NCI-H2227 (cell line): Measurements from ENCODE around the gene C19orf38.
"Not testable (repeated sequence)": the region's sequence is repeated elsewhere in the genome, so short reads cannot be mapped to it uniquely, and the experiment has no call there.

ENCODE experiments used
- DNase-seq: peaks from one replicate; lab custom pipeline; 2025; ENCODE audit not compliant: unreplicated experiment; lab: John Stamatoyannopoulos, UW

The C19orf38 gene

GRCh38 chr19:10846500-10847202 is 1.6 kb upstream of the C19orf38 start:
- no peak for DNase-seq

DNA sequence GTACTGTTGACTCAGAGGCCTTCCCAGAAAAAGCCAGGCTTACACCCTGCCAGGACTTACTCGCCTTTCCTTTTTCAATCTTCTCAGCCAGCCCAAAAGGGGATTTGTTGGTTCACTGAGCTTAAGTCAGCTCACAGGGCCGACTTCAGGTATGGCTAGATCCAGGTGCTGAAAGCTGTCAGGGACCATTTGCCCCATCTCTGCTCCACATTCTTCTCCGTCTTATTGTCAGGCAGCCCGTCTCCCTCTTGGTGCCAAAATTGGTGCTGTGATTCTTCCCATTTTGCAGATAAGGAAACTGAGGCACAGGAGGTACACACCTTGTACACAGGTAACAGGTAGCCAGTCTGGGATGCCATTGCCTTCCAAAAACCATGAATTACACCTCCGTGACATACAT is 2.4 kb downstream of the C19orf38 start:
- DNase-seq: no peak

- no peak for DNase-seq
These were observed 4.0 kb downstream of the C19orf38 start for GRCh38 chr19:10852098-10852800.

DNA sequence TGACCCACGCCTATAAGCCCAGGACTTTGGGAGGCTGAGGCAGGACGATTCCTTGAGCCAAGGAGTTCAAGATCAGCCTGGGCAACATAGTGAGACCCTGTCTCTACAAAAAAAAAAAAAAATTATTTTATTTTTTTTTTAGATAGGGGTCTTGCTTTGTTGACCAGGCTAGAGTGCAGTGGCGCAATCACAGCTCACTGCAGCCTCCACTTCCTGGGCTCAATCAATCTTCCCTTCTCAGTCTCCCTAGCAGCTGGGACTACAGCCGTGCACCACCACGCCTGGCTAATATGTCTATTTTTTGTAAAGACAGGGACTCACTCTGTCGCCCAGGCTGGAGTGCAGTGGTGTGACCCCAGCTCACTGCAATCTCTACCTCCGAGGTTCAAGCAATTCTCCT is 4.7 kb downstream of the C19orf38 start:
- DNase-seq: no peak

DNA sequence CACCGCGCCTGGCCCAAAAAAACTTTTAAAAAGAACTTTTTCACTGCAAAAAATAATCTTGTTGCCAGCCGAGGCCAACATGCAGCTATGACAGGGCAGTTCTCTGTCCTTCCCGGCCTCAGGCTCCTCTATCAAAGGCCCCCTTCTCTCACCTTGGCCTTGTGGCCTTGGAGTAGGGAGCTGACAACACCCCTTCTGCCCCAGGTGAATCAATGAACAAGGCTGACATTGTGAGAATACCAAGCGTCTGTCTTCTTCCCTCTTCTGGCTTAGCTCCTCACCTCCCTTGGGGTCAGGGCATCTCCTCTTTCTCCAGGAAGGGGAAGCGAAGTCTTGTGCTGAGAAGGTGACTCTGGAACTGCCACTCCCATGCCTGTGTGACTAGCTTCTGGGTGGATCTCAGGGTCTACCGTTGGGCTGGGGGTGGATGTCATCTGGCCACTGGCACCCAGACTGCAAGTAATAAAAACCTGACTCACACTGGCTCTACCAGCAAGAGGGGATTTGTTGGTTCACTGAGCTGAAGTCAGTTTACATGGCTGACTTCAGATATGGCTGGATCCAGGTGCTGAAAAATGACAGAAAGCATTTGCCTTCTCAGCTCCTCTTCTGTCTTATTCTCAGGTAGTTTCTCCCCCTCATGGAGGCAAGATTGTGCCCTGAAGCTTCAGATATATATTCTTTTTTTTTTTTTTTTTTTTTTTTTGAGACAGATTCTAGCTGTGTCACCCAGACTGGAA is 6.3 kb downstream of the C19orf38 start:
- DNase-seq: no peak

DNA sequence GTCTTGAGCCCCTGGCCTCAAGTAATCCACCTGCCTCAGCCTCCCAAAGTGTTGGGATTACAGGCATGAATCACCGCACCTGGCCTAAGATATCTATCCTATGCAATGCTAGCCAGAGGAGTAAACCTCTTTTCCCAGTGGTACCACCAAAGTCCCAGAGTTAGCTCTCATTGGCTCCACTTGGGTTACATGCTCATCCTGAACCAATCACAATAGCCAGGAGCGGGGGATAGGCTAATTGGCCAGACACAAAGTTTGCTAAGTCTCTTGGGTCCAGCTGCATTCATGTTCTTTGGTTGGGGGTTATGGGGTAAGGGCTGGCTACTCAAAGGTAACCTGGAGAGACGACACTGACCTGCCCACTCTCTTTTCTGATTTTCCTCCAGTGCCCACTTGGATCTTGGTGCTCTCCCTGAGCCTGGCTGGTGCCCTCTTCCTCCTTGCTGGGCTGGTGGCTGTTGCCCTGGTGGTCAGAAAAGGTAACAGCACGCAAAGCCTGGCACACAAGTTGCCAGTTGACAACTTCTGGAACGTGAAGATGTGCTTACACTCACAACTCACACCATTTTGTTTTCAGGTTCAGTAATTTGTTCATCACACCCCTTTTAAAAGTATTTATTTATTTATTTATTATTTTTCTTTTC is 7.8 kb downstream of the C19orf38 start:
- peak; percentile 9 for DNase-seq

DNA sequence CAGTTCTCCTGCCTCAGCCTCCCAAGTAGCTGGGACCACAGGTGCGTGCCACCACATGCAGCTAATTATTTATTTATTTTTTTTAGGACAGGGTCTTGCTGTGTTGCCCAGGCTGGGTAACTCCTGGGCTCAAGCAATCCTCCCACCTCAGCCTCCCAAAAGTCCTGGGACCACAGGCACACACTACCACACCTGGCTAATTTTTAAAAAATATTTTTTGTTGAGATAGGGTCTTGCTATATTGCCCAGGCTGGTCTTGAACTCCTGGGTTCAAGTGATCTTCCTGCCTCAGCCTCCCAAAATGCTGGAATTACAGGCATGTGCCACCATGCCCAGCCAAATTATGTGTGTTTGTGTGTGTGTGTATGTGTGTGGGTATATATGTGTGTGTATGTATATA is 8.7 kb downstream of the C19orf38 start:
- DNase-seq: not testable (repeated sequence)

DNA sequence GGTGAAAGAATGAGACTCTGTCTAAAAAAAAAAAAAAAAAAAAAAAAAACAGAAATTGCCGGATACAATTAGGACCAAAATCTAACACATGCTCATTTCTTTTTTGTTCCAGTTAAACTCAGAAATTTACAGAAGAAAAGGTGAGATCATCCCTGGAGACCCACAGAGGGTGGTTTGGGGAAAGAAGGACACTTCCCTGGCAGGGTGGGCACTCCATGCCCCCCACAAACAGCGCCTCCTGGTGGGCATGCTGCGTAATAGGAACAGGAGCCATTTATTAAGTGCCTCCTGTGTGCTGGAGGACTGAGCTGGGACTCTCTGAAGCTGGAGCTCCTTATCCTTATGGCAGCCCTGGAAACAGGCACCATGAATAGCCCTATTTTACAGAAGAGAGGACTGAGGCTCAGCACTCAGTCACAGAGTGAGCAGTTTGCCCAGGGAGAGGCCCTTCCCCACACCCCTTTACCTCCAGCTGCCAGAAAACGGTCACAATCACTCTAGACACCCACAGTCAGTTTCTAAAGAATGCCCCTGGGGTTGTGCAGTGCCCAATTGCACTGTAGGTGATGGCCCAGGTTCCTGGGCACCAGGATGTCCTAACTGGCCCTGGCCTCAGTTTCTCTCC is 10.1 kb downstream of the C19orf38 start:
- peak; percentile 30 for DNase-seq

GRCh38 chr19:10861103-10861651 is 13.0 kb downstream of the C19orf38 start:
- DNase-seq: no peak

DNA sequence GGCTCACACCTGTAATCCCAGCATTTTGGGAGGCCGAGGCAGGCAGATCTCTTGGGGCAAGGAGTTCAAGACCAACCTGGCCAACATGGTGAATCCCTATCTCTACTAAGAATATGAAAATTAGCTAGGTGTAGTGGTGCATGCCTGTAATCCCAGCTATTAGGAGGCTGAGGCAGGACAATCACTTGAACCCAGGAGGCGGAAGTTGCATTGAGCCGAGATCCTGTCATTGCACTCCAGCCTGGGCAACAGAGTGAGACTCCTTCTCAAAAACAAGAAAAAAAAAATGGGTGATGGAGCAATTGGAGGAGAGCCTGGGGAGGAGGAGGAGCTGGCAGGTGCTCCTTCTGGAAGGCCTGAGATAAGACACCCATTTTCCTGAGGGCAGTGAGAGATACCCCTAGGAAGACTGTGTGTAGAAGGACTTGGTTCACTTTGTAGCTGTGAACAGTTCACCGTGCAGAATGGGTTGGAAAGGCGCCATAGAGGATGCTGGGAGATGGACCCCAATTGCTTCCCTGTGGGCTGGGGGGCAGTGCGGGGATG is 14.4 kb downstream of the C19orf38 start:
- DNase-seq: no peak

DNA sequence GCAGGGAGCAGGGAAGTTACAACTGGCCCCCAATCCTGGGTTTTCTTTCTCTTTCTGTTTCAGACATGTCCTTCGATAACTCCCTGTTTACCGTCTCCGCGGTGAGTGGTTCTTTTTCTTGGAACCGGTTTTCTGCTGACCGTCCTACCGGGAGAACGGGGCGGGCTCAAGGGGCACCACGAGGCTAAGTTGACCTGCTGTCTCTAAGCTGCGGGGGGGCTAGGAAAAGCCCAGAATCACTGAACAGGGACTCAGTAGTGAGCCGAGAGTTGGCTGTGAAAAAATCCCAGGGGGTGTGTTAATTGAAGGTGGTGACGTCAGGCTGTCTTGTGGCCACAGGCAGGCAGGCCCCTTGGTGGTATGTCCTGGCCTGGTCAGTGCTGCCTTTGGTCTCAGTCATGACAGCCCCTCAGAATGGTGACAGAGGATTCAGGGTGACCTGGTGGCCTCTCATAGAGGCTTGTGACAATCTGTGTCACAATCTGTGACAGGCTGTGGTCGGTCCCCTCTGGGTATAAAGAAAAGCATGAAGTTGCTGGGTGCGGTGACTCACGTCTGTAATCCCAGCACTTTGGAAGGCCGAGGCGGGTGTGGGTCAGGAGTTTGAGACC is 15.0 kb downstream of the C19orf38 start:
- DNase-seq: peak; percentile 11

- peak; percentile 71 for DNase-seq
These were observed 16.3 kb downstream of the C19orf38 start for GRCh38 chr19:10864538-10864899.

GRCh38 chr19:10866495-10866894 is 18.3 kb downstream of the C19orf38 start:
- no peak for DNase-seq

DNA sequence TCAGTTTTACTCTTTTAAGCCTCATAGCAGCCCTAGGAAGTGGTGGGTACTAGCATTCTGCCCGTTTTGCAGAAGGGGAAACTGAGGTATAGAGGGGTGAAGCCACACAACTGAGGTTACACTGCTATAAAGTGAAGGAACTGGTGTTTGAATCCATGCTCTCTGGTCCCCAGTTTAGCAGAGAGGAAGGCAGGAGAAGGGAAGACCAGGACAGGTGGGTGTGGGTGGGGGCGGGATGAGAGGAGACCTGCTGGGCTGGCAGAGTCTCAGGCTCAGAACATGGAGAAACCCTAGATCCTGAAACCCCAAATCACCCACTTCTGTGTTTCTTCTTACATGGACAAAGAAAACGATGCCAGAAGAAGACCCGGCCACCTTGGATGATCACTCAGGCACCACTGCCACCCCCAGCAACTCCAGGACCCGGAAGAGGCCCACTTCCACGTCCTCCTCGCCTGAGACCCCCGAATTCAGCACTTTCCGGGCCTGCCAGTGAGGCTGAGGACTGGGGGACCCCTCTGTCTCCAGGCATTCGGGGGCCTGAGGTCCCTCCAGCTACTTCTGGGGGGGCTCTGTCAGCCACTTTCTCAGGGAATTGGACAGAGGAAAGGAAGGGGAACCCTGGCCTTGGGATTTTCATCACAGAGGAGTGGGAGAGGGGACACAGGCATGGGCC is 20.8 kb downstream of the C19orf38 start:
- DNase-seq: no peak

DNA sequence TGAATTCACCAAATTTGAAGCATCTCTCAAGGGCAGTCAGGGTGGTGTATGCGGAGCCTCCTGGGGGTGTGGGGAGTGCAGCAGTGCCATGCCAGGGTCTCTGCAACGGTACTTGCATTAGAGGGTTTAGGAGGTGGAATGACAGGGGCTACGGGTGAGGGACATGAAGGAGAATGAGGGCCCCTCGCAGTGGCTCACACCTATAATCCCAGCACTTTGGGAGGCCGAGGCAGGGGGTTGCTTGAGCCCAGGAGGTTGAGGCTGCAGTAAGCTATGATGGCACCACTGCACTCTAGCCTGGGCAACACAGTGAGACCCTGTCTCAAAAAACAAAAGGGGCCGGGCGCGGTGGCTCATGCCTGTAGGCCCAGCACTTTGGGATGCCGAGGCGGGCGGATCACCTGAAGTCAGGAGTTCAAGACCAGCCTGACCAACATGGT is 21.7 kb downstream of the C19orf38 start:
- DNase-seq: not testable (repeated sequence)

DNA sequence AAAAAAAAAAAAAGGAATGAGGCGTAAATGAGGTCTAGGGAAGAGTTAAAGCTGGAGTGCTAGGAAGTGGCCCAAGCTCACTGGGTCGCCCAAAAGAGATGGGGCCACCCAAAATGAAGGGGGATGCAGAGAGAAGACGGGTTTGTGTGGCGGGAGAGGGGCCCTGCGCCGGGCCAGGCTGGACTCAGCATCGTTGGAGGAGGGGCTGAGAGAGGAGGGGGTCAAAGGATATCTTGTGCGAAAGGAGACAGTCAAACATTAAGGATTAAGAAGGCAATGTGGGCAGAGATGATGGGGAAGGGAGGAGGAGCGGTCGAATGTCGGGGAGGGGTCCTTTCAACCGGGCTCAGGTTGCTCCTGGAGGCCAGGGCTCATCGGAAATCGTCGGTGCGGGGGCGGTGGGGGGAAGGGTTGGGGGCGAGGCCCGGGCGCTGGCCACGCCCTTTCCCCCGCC is 22.3 kb downstream of the C19orf38 start:
- no peak for DNase-seq

GRCh38 chr19:10870955-10871603 is 22.9 kb downstream of the C19orf38 start, which contains the start of gene CARM1:
Gene CARM1, plus strand, starts transcription at chr19:10871553. Its CDS starts 150 bp downstream, at chr19:10871703.
- peak; percentile 99 for DNase-seq

DNA sequence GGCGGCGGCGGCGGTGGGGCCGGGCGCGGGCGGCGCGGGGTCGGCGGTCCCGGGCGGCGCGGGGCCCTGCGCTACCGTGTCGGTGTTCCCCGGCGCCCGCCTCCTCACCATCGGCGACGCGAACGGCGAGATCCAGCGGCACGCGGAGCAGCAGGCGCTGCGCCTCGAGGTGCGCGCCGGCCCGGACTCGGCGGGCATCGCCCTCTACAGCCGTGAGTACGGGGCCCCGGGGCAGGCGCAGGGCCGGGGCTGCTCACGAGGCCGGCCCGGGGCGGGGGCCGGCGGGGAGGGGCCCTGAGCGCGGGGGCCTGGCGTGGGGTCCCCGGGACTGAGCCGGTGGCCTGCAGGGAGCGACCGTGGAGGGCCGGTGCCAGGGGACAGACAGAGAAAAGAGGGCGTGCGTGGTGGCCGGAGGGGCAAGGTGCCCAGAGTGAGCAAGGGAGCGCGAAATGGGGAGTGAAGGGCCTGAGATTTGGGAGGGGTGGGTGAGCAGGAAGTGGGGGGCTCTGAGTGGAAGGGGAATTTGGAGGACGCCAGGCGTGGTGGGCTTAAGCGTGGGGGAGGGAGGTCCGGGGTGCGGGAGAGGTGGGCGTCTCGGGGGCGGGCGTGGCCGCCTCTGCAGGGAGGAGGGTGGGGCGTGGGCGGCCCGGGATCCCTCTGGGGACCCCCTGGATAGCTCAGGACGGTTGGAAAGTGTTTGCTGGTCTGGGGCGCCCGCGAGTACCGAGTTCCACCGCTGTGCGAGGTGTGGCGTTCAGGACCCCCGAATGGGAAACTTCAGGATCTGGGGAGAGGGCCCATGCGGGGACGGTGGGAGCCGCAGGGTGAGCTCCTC is 23.7 kb downstream of the C19orf38 start:
- peak; percentile 41 for DNase-seq
